Fibroblast of gingiva (primary cell): ENCODE results near the gene KRTAP9-9.
A peak's percentile ranks its signal among the peaks of the same experiment; 100 is the strongest.
"Not testable (repeated sequence)": the region's sequence is repeated elsewhere in the genome, so short reads cannot be mapped to it uniquely, and the experiment has no call there.

Experiments used
- DNase-seq: peaks from one replicate; pipeline ENCODE4 v3.0.0-alpha.2; 2011; ENCODE audit warnings: low read depth

KRTAP9-9 gene

GRCh38 chr17:41255381-41256290 is at the start of gene KRTAP9-9:
Gene KRTAP9-9, plus strand, starts transcription at chr17:41255384.
- DNase-seq: peak; percentile 9

- DNase-seq: peak; percentile 40
Measured at GRCh38 chr17:41211845-41212466, 43.2 kb upstream of the KRTAP9-9 start.

- no peak for DNase-seq
Measured at GRCh38 chr17:41212524-41213169, 42.5 kb upstream of the KRTAP9-9 start.

- DNase-seq: no peak
Measured at GRCh38 chr17:41215681-41216080, 39.5 kb upstream of the KRTAP9-9 start.

GRCh38 chr17:41223821-41224220 is 31.4 kb upstream of the KRTAP9-9 start:
- no peak for DNase-seq

- DNase-seq: no peak
Measured at GRCh38 chr17:41226051-41226450, 29.1 kb upstream of the KRTAP9-9 start.

- DNase-seq: not testable (repeated sequence)
Measured at GRCh38 chr17:41226598-41227095, 28.5 kb upstream of the KRTAP9-9 start, which contains the start of gene KRTAP9-2. Gene KRTAP9-2, plus strand, starts transcription at chr17:41226648. Its CDS starts 7 bp downstream, at chr17:41226655.

GRCh38 chr17:41230094-41230493 is 25.1 kb upstream of the KRTAP9-9 start:
- no peak for DNase-seq

- no peak for DNase-seq
Measured at GRCh38 chr17:41231731-41232130, 23.5 kb upstream of the KRTAP9-9 start.

GRCh38 chr17:41232399-41233105 is 22.6 kb upstream of the KRTAP9-9 start, which contains the start of gene KRTAP9-3:
Gene KRTAP9-3, plus strand, starts transcription at chr17:41232449. Its CDS starts 53 bp downstream, at chr17:41232502.
- DNase-seq: not testable (repeated sequence)

GRCh38 chr17:41237116-41237515 is 18.1 kb upstream of the KRTAP9-9 start:
- not testable (repeated sequence) for DNase-seq

GRCh38 chr17:41237949-41238437 is 17.2 kb upstream of the KRTAP9-9 start, which contains the start of gene KRTAP9-8:
Gene KRTAP9-8, plus strand, starts transcription at chr17:41237999. Its CDS starts 53 bp downstream, at chr17:41238052.
- DNase-seq: not testable (repeated sequence)

- DNase-seq: not testable (repeated sequence)
Measured at GRCh38 chr17:41246995-41247787, 8.0 kb upstream of the KRTAP9-9 start.

GRCh38 chr17:41249637-41250240 is 5.4 kb upstream of the KRTAP9-9 start, which contains the start of gene KRTAP9-4:
Gene KRTAP9-4, plus strand, starts transcription at chr17:41249687. Its CDS starts 34 bp downstream, at chr17:41249721.
- DNase-seq: not testable (repeated sequence)

GRCh38 chr17:41251261-41251660 is 3.9 kb upstream of the KRTAP9-9 start:
- peak; percentile 55 for DNase-seq

- no peak for DNase-seq
Measured at GRCh38 chr17:41254861-41255260, 323 bp upstream of the KRTAP9-9 start.

- DNase-seq: peak; percentile 9
Measured at GRCh38 chr17:41256291-41256685, 1.1 kb downstream of the KRTAP9-9 start.

- peak; percentile 76 for DNase-seq
Measured at GRCh38 chr17:41258406-41258805, 3.2 kb downstream of the KRTAP9-9 start.

- DNase-seq: peak; percentile 0
Measured at GRCh38 chr17:41263212-41263611, 8.0 kb downstream of the KRTAP9-9 start.

GRCh38 chr17:41264599-41264998 is 9.4 kb downstream of the KRTAP9-9 start:
- peak; percentile 0 for DNase-seq
